ENCODE measurements around the gene NCOA5.
A peak's percentile ranks its signal among the peaks of the same experiment; 100 is the strongest.

The NCOA5 gene

DNA sequence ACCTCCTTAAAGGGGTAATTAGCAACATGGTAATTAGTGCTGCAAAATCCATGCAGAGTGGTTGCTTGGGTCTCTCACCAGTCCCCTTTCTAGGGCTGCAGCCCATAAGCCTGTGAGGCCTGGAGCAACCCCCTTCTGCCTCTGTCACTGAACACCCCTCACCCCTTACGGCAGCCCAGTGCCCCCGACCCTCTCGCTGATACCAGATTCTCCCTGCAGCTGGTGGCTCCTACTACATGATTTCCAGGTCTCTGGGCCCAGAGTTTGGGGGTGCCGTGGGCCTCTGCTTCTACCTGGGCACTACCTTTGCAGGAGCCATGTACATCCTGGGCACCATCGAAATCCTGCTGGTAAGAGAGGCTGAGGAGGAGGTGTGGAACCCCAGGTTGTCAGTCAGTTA, 52.7 kb downstream of the NCOA5 start:
- no peak for DNase-seq (ENCODE audit: low read depth)

GRCh38 chr20:46036370-46036769, 53.4 kb downstream of the NCOA5 start:
- no peak for DNase-seq (ENCODE audit: low read depth)

GRCh38 chr20:46035713-46036112, 54.0 kb downstream of the NCOA5 start:
- no peak for DNase-seq (ENCODE audit: low read depth)

DNA sequence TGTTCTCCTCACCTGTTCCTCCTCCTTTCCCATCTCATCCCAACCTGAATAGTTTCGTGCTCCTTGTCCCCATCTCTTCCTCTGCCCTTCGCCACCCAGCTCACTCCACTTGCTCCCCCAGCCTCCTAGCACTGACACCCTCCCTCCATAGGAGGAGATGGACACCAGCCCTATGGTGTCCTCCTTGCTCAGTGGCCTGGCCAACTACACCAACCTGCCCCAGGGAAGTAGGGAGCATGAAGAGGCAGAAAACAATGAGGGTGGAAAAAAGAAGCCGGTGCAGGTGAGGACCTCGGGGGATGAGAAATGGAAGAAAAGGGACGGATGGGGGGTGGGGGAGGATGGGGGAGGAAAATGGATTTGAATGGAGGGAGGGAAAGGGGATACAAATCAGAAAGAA, 54.5 kb downstream of the NCOA5 start:
- no peak for DNase-seq (ENCODE audit: low read depth)

GRCh38 chr20:46034039-46034438, 55.7 kb downstream of the NCOA5 start:
- no peak for DNase-seq (ENCODE audit: low read depth)

DNA sequence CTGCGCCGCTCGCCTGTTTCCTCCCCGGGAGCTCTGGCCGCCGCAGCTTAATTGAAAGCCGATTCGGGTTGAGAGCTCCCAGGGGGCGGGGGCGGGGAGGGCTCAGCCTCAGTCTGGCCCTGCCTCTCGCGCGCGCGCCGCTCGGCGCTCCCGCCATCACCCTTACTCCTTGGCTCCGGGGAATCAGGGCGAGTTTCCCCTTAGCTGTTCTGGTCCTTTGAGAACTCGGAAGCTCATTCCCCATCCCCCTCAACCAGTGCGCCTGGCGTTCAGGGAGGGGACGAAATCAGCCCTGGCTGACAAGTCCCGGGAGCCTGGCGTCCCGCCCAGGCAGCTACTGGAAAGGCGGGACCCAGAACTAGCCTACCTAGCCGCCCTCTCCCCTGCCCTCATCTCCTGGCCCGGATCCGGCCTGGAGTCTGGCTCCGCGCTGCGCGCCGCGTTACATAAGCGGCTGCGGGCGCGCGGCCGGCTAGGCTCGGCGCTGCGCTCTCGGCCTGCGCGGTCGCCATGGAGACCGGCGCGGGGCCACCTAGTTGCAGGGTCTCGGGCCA, 58.0 kb downstream of the NCOA5 start:
- no peak for DNase-seq (ENCODE audit: low read depth)

GRCh38 chr20:46031014-46031569, 58.7 kb downstream of the NCOA5 start:
- DNase-seq (ENCODE audit: low read depth), result no peak

DNA sequence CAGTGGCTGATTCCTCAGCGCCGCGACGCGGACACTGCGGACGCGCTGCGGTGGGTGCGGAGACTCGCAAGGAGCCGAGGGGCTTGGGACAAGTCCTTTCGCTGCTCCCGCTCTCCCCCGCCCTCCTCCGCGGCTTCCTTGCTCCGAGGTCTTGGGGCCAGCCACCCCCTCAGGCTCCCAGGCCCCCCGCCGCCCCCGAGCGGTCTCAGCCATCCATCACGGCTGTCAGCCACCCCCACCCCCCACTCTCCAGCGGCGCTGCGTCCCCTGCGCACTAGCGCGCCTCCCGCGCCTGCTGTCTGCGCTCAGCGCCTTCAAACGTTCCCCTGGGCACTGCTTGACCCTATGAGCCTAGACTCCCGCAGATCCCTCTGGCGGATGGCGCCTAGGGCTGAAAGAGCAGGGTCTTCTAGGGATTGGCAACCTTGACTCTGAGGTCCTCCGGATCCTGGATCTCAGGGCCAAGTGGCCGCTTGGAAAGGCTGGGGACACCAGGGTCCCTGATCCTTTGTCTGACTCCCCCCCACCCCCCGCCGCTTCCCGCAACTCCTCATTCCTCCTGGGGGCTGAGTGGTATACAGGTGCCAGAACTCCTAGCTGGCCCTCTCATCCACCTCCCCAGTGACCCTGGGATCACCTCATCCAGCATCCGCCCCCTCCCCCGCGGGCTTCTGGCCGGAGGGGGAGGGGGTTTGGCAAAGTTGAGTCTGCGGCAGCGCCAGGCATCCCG, 59.3 kb downstream of the NCOA5 start:
- no peak for DNase-seq (ENCODE audit: low read depth)

GRCh38 chr20:46028772-46029371, 60.9 kb downstream of the NCOA5 start, which contains the start of gene SLC12A5:
SLC12A5 (plus strand) TSS chr20:46029215; CDS start chr20:46029345, 130 bp downstream.
- DNase-seq (ENCODE audit: low read depth), result no peak

- DNase-seq (ENCODE audit: low read depth), result no peak
Measured at GRCh38 chr20:46028110-46028509, 61.7 kb downstream of the NCOA5 start.

- DNase-seq (ENCODE audit: low read depth), result no peak
Measured at GRCh38 chr20:46027245-46027853, 62.4 kb downstream of the NCOA5 start.

GRCh38 chr20:46025376-46025783, 64.4 kb downstream of the NCOA5 start:
- no peak for DNase-seq (ENCODE audit: low read depth)

DNA sequence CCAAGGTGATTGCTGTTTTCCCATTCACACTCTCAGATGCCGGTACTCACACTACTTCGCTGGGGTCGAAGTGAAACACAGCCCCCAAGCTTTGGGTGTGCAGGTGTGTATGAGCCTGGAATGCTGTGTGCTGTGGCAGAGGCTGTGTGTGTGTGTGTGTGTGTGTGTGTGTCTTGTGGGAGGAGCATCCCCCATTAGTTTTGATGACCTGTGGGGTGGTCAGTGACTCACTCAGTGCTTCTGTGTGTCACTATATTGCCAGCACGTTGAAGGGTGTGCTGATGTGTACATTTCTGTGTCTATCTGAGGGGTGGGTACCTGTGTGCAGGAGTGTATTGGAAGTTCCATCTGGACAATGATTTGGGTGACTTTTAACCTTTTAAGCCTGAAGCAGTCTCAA, 65.8 kb downstream of the NCOA5 start:
- DNase-seq (ENCODE audit: low read depth), result no peak

GRCh38 chr20:46023148-46023484, 66.6 kb downstream of the NCOA5 start:
- DNase-seq (ENCODE audit: low read depth), result no peak

DNA sequence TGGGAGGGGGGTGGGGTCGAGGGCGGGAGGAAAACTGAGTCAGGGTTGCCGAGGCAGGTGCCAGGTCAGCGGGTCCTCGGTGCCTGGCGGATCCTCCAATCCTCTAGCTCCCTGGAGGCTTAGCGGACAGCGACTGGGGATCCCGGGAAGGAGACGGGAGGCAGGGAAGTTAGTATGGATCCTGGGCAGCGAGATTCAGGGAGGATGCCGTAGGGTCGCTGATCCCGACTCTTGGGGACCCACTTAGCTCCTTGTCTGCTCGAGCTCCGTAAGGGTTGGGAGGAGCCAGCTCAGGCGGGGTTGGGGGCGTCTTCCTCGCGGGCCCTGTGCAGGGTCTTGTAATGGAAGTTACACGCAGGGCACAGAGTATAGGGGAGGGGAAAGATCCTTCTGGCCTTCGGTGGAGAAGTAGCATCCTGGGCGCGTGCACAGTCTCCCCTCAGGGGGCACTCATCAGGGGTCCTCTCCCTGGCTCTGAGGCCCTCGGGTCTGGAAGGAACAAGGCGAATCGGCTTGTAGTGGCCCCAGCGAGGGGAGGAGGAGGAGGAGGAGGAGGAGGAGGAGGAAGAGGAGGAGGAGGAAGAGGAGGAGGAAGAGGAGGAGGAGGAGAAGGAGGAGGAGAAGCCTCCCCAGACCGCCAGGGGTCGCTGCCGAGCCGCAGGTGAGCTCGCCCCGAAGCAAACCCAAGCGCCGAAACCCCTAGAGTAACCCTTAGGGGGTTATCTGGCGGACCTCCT, 67.2 kb downstream of the NCOA5 start:
- DNase-seq (ENCODE audit: low read depth), result peak; percentile 65

DNA sequence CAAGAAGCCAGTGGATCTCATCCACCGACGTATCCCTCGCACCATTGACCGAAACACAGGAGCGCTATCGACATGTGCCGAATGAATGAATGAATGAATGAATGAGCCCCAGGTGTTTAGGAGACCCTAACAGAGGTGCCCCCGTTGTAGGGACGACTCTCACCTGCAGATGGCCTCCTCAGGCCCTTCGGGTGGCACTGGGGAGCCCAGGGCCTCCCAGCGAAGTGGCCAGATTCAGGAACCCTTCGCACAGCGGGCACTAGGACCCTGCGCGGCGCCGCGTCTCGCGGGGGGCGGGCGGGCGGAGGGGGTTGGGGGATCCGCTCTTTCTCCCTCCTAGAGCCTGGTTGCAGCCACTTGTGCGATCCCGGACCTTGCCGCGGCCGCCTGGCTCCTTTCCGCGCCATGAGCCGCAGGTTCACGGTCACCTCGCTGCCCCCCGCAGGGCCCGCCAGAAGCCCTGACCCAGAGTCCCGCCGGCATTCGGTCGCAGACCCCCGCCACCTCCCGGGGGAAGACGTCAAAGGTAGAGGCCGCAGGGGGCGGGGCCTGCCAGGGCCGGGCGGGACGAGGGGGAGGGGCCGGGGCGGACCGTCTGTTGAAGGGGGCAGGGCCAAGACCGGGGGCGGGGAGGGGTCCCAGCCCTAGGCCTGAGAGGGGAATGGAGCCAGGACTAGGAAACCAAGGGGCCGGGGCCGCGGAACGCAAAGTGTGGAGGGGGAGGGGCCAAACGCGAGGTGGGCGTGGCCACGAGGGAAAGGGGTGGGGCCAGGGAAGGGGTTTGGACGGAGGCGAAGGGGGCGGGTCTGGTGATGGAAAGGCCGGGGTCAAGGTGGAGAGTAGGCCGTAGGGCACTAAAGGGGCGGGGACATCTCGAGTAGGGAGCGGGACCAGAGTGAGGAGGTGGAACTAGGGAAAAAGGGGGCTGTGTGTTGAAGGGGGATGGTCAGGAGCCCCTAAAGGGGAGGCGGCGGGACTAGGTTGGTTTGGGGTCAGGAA, 68.1 kb downstream of the NCOA5 start:
- no peak for DNase-seq (ENCODE audit: low read depth)

GRCh38 chr20:46020555-46020954, 69.2 kb downstream of the NCOA5 start:
- DNase-seq (ENCODE audit: low read depth), result no peak

- no peak for DNase-seq (ENCODE audit: low read depth)
Measured at GRCh38 chr20:46018611-46019010, 71.2 kb downstream of the NCOA5 start.

DNA sequence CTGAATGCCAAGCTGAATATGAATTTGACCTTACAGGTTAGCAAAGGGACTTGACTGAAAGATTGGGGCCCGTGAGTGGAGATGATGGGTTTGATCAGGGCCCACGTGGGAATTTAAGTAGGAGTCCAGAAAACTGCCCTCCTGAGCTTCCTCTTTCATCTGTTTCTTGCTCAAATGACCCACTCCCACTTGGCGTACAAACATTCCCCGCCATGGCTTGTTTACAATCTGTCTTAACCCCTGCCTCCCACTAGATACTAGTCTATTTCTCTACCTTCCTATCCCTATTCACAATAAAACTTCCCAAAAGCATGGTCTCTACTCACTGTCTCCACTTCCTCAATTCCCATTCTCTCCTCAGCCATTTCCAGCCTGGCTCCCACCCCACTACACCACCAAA, 71.7 kb downstream of the NCOA5 start:
- DNase-seq (ENCODE audit: low read depth), result no peak

- DNase-seq (ENCODE audit: low read depth), result no peak
Measured at GRCh38 chr20:46017272-46017671, 72.5 kb downstream of the NCOA5 start.

Data from activated gamma-delta T cell treated with anti-CD3 and anti-CD28 coated beads, Interleukin-2, amount 50 U/mL, for 16 hours (primary cell).